Ovary (tissue), 9 donors: ENCODE results near the gene KAT6B. TPM values are rescaled to one million over a fixed set of nuclear protein-coding genes. Genes with fewer than 3 reads are reported as not detected.

Experiments used
- DNase-seq, 5 donors: peaks; one replicate each; pipeline ENCODE4 v3.0.0-alpha.2; 2019 to 2020
- H3K27ac ChIP-seq, 2 donors: fragments of 200-600 bp; one replicate each; pipeline versions ENCODE4 v1.5.1 to v1.8.0; 2019 to 2022
- H3K27me3 ChIP-seq: fragments of 200-600 bp; one replicate; pipeline ENCODE4 v1.8.0; 2022
- H3K36me3 ChIP-seq: fragments of 200-600 bp; sonication (generic); one replicate; pipeline ENCODE4 v1.5.1; 2019
- H3K4me1 ChIP-seq: one replicate; pipeline ENCODE4 v1.8.1; 2013; ENCODE audit warnings: mild to moderate bottlenecking, moderate library complexity; ENCODE audit not compliant: insufficient read depth
- H3K4me3 ChIP-seq: fragments of 200-600 bp; sonication (generic); one replicate; pipeline ENCODE4 v1.5.1; 2017
- H3K9me3 ChIP-seq, 2 donors: fragments of 200-600 bp in 1 of 2; sonication (generic) in 1 of 2; one replicate each; pipeline versions ENCODE4 v1.5.1 to v1.8.1; 2013 to 2019; ENCODE audit warnings: mild to moderate bottlenecking in 1 of 2, moderate library complexity in 1 of 2
- CTCF ChIP-seq, 3 donors: fragments of 450-650 bp in 2 of 3; fragments of 200-600 bp in 1 of 3; IDR thresholded peaks; one replicate each; pipeline versions ENCODE4 v1.5.1 to v1.8.0; 2016 to 2022; ENCODE audit warnings: antibody characterized with exemption in 3 of 3, mild to moderate bottlenecking in 1 of 3
- EP300 ChIP-seq: sonication (generic); formaldehyde crosslinking; IDR thresholded peaks from one replicate; pipeline ENCODE4 v1.6.1; 2017; ENCODE audit warnings: antibody characterized with exemption
- POLR2A ChIP-seq: fragments of 450-650 bp; IDR thresholded peaks from one replicate; pipeline ENCODE4 v1.6.1; 2017; ENCODE audit warnings: antibody characterized with exemption, mild to moderate bottlenecking, moderate library complexity
- WGBS, 3 donors: extraction: QIAGEN DNeasy Blood & Tissue Kit in 1 of 3; methylation state at CpG; one replicate each; pipeline versions ENCODE4 v1.1.5 to v1.1.7; 2013 to 2017; 5-methylcytosine and 5-hydroxymethylcytosine counted together
- intact Hi-C, 4 donors: fragments of 100-400 bp; cut with DNase I; formaldehyde crosslinking; loops; one replicate each; pipeline versions ENCODE4 v1.11.0 to v1.15.1; 2022 to 2023
- polyA plus RNA-seq, 2 donors: library from polyadenylated mRNA; stranded (reverse); fragments of 200-250 nt in 1 of 2; fragments of 350-450 nt in 1 of 2; fragmentation: Illumina TruSeq in 1 of 2; extraction: RNeasy Lipid Tissue Mini Kit (QIAGEN cat#74804) in 1 of 2; gene quantifications; one replicate each; pipeline ENCODE4 v1.2.3, GENCODE V29; 2013 to 2014
- total RNA-seq, 7 donors: library from RNA; depleted of rRNA in 2 of 7; stranded (reverse); fragments of >200 nt in 2 of 7; fragmentation: NEBNext Ultra II Directional in 3 of 7; extraction: Animal tissue kit (Norgen Biotek cat#: 25700) in 3 of 7; gene quantifications; one replicate each; pipeline versions ENCODE4 v1.1.0 to v1.2.4, GENCODE V29; 2016 to 2023
- donor health status: DM: no; HTN: no; CAD: no; lungs with moderate emphysema.
- donor health status: DM: no; HTN: no; CAD: no.
- donor health status: Bipolar disorder and iron deficiency.
- donor health status: DM: yes; HTN: yes; CAD: no.
- donor health status: DM: no; HTN: no; CAD: no.
- donor health status: DM: yes; HTN: yes; CAD: no.

KAT6B gene
- total and polyA plus RNA-seq, 9 donors: 14.9 to 61.6 (median 49.2) TPM

- intact Hi-C loops: loop anchor here in 2 of 4 donors (5.0 to 10.0 kb wide), 2 partner anchors 756 to 758 kb away; no protein-coding TSS in a partner anchor
- H3K36me3 ChIP-seq: no peaks in the 10 kb centered on the region
- DNase-seq: no peak
- no peak overlapping the region for H3K4me3 ChIP-seq
- no peaks in the 10 kb centered on the region for H3K4me1 ChIP-seq
- no peaks in the 10 kb centered on the region for H3K9me3 ChIP-seq
- H3K27me3 ChIP-seq: no peaks in the 10 kb centered on the region
- no peak overlapping the region for H3K27ac ChIP-seq
- 97 to 98% (median 98%) methylated on average over 2 of the region's 2 CpGs for WGBS, 3 donors
- TF ChIP-seq EP300: no peak
- TF ChIP-seq POLR2A: no peak
- TF ChIP-seq CTCF (IDR thresholded peaks at IDR 0.05): no peak
Observed at GRCh38 chr10:75023074-75023473, 196.7 kb downstream of the KAT6B start.

DNA sequence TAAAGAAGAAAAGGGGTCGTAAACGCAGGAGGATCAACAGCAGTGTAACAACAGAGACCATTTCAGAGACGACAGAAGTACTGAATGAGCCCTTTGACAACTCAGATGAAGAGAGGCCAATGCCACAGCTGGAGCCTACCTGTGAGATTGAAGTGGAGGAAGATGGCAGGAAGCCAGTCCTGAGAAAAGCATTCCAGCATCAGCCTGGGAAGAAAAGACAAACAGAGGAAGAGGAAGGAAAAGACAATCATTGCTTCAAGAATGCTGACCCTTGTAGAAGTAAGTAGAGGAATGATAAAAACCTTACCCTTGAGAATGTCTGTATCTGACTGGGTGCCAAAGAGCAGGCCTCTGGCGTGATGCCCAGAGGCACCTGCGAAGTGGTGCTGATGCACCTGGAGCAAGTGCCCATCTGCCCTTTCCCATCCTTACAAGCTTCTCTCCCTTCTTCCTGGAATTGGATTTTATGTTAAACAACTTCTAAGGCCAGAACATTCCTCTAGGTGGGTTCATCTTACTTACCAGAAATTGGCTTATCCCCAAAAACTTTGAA, 198.6 kb downstream of the KAT6B start:
- 50 to 68% (median 53%) methylated on average over 5 of the region's 5 CpGs for WGBS, 3 donors
- H3K36me3 ChIP-seq: no peaks in the 10 kb centered on the region
- no peak overlapping the region for H3K27ac ChIP-seq
- H3K4me1 ChIP-seq: peaks cover 5% of the 10 kb centered on the region
- H3K27me3 ChIP-seq: no peaks in the 10 kb centered on the region
- no peak for DNase-seq
- intact Hi-C loops: loop anchor here in 2 of 4 donors (5.0 to 10.0 kb wide), 2 partner anchors 758 to 760 kb away; no protein-coding TSS in a partner anchor
- no peak overlapping the region for H3K4me3 ChIP-seq
- TF ChIP-seq POLR2A: no peak
- TF ChIP-seq EP300: no peak
- TF ChIP-seq CTCF (IDR thresholded peaks at IDR 0.05): no peak
- no peaks in the 10 kb centered on the region for H3K9me3 ChIP-seq

- H3K27me3 ChIP-seq: no peaks in the 10 kb centered on the region
- intact Hi-C loops: loop anchor here in 1 of 4 donors (10.0 kb wide), 1 partner anchor 763 kb away; no protein-coding TSS in a partner anchor
- DNase-seq: no peak
- no peak overlapping the region for H3K27ac ChIP-seq
- H3K9me3 ChIP-seq: no peaks in the 10 kb centered on the region
- no peaks in the 10 kb centered on the region for H3K36me3 ChIP-seq
- TF ChIP-seq CTCF (IDR thresholded peaks at IDR 0.05): no peak
- TF ChIP-seq EP300: no peak
- no peak for TF ChIP-seq POLR2A
- no peak overlapping the region for H3K4me3 ChIP-seq
- H3K4me1 ChIP-seq: peaks cover 8% of the 10 kb centered on the region
Observed at GRCh38 chr10:75028049-75028448, 201.6 kb downstream of the KAT6B start.

GRCh38 chr10:75028748-75029147, 202.3 kb downstream of the KAT6B start:
- TF ChIP-seq EP300 (no peak), CTCF (IDR thresholded peaks at IDR 0.05) (no peak), POLR2A (no peak)
- intact Hi-C loops: loop anchor here in 1 of 4 donors (10.0 kb wide), 1 partner anchor 764 kb away; no protein-coding TSS in a partner anchor
- no peaks in the 10 kb centered on the region for H3K27me3 ChIP-seq
- H3K4me3 ChIP-seq: no peak overlapping the region
- DNase-seq: no peak
- peaks cover 8% of the 10 kb centered on the region for H3K4me1 ChIP-seq
- 90 to 94% (median 93%) methylated on average over 7 of the region's 7 CpGs for WGBS, 3 donors
- no peaks in the 10 kb centered on the region for H3K36me3 ChIP-seq
- no peaks in the 10 kb centered on the region for H3K9me3 ChIP-seq
- no peak overlapping the region for H3K27ac ChIP-seq
